A549 treated with CpdA at 1 μM for 4 hours (cell line): ENCODE data around the gene OR11H1. TPM values are rescaled to one million over a fixed set of nuclear protein-coding genes. Genes with fewer than 3 reads are reported as not detected.

ENCODE experiments used
- total RNA-seq: library from RNA; stranded (reverse); fragments of 200-300 nt; extraction: Qiagen RNA extraction; gene quantifications from 5 replicates; pipeline ENCODE4 v1.2.3, GENCODE V29; 2022; ENCODE audit warnings: low read depth

OR11H1 gene, protein sequence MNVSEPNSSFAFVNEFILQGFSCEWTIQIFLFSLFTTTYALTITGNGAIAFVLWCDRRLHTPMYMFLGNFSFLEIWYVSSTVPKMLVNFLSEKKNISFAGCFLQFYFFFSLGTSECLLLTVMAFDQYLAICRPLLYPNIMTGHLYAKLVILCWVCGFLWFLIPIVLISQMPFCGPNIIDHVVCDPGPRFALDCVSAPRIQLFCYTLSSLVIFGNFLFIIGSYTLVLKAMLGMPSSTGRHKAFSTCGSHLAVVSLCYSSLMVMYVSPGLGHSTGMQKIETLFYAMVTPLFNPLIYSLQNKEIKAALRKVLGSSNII
- total RNA-seq, result not detected in 5 replicates

DNA sequence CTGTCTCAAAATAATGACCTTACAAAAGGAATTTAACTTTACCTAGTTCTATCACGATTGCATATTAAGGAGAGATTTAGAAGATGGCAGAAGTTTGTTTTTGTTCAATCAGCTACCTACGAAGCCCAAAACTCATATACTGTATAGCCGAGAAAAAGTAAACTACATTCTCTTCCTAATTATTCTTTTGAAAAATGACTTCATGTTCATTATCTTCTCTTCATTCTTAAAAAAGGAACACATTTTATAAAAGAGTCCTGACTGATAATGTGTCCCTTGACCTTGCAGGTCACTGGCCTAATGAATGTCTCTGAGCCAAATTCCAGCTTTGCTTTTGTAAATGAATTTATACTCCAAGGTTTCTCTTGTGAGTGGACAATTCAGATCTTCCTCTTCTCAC, at the start of gene OR11H1:
TSS of gene OR11H1 (plus strand) at position 301 of the 400 bp plus-strand sequence. CDS start at position 301, 0 bp downstream.

Other genes starting within 250 kb of the OR11H1 start
- 0.06 TPM in 1 of 5 replicates, not detected in the others for gene POTEH, start 161.8 kb downstream of the OR11H1 start, total RNA-seq